ENCODE measurements around the gene SERINC2.

- TF ChIP-seq MYC (IDR thresholded peaks at IDR 0.05; ENCODE audit: low read depth, low read length): no peak
- no peak for TF ChIP-seq MYC (CRISPR knock-in tag; IDR thresholded peaks at IDR 0.05; ENCODE audit: borderline replicate concordance, low read depth)
- no peak for TF ChIP-seq CTCF (IDR thresholded peaks at IDR 0.05 in 2 of 3, conservative IDR thresholded peaks at IDR 0.05 in 1 of 3; ENCODE audit: insufficient read depth in 2 of 3, low read depth in 1 of 3, low read length in 3 of 3)
- TF ChIP-seq SPI1 (IDR thresholded peaks at IDR 0.05; ENCODE audit: borderline replicate concordance, low read depth, low read length): no peak
- no peak for TF ChIP-seq ZFP36 (IDR thresholded peaks at IDR 0.05; ENCODE audit: low read depth, low read length, partially characterized antibody)
- TF ChIP-seq SIN3A (IDR thresholded peaks at IDR 0.05; ENCODE audit: borderline replicate concordance in 2 of 2, control insufficient read depth in 1 of 2, low read depth in 2 of 2, low read length in 2 of 2): no peak
- TF ChIP-seq, protein P1, sequence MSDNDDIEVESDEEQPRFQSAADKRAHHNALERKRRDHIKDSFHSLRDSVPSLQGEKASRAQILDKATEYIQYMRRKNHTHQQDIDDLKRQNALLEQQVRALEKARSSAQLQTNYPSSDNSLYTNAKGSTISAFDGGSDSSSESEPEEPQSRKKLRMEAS (CRISPR knock-in tag; IDR thresholded peaks at IDR 0.05): no peak
Observed at GRCh38 chr1:31417148-31417547, 4.1 kb downstream of the SERINC2 start.

Measured in K562 (cell line).